HEK293 (cell line): Measurements from ENCODE around the gene LY6G6F.
A peak's percentile ranks its signal among the peaks of the same experiment; 100 is the strongest.

Source experiments
- BCL11A ChIP-seq: fragments of 450-650 bp; formaldehyde crosslinking; IDR thresholded peaks from 2 replicates; pipeline ENCODE4 v1.5.1; 2016; ENCODE audit warnings: low read depth, missing biosample characterization, missing genetic modification characterization
- EGR2 ChIP-seq: fragments of 450-650 bp; formaldehyde crosslinking; IDR thresholded peaks from 2 replicates; pipeline ENCODE4 v1.5.1; 2016; ENCODE audit warnings: low read depth, missing biosample characterization, missing genetic modification characterization
- HOXC10 ChIP-seq: sonication (generic); formaldehyde crosslinking; IDR thresholded peaks from 2 replicates; pipeline ENCODE4 v1.8.1; 2023; ENCODE audit warnings: mild to moderate bottlenecking, missing genetic modification reagents
- KLF1 ChIP-seq: fragments of 450-650 bp; formaldehyde crosslinking; IDR thresholded peaks from 2 replicates; pipeline ENCODE4 v1.5.1; 2016; ENCODE audit warnings: missing biosample characterization, missing genetic modification characterization
- KLF9 ChIP-seq: fragments of 450-650 bp; formaldehyde crosslinking; IDR thresholded peaks from 2 replicates; pipeline ENCODE4 v1.5.1; 2016; ENCODE audit warnings: missing biosample characterization, missing genetic modification characterization, low read depth
- OVOL3 ChIP-seq: fragments of 450-650 bp; formaldehyde crosslinking; IDR thresholded peaks from 2 replicates; pipeline ENCODE4 v1.5.1; 2016; ENCODE audit warnings: missing biosample characterization, missing genetic modification characterization
- REPIN1 ChIP-seq: fragments of 450-650 bp; formaldehyde crosslinking; IDR thresholded peaks from 2 replicates; pipeline ENCODE4 v1.5.1; 2017; ENCODE audit warnings: missing biosample characterization, missing genetic modification characterization, low read depth
- SP3 ChIP-seq: fragments of 450-650 bp; formaldehyde crosslinking; IDR thresholded peaks from 2 replicates; pipeline ENCODE4 v1.5.1; 2016; ENCODE audit warnings: missing biosample characterization, missing genetic modification characterization
- ZBTB20 ChIP-seq: fragments of 450-650 bp; formaldehyde crosslinking; IDR thresholded peaks from 2 replicates; pipeline ENCODE4 v1.5.1; 2016; ENCODE audit warnings: missing biosample characterization, missing genetic modification characterization
- ZBTB48 ChIP-seq: fragments of 450-650 bp; formaldehyde crosslinking; IDR thresholded peaks from 2 replicates; pipeline ENCODE4 v1.5.1; 2016; ENCODE audit warnings: missing biosample characterization, missing genetic modification characterization
- ZNF19 ChIP-seq: fragments of 450-650 bp; formaldehyde crosslinking; IDR thresholded peaks from 2 replicates; pipeline ENCODE4; 2016; ENCODE audit warnings: missing biosample characterization, missing genetic modification characterization, low read depth
- ZNF23 ChIP-seq: fragments of 450-650 bp; formaldehyde crosslinking; IDR thresholded peaks from 2 replicates; pipeline ENCODE4 v1.5.1; 2016; ENCODE audit warnings: missing biosample characterization, missing genetic modification characterization, borderline replicate concordance
- ZNF266 ChIP-seq: fragments of 450-650 bp; formaldehyde crosslinking; IDR thresholded peaks from 2 replicates; pipeline ENCODE4 v1.5.1; 2016; ENCODE audit warnings: missing biosample characterization, missing genetic modification characterization, low read depth
- ZNF292 ChIP-seq: fragments of 450-650 bp; formaldehyde crosslinking; IDR thresholded peaks from 2 replicates; pipeline ENCODE4 v1.5.1; 2016; ENCODE audit warnings: low read depth, missing biosample characterization, missing genetic modification characterization, borderline replicate concordance
- ZNF324 ChIP-seq: fragments of 450-650 bp; formaldehyde crosslinking; IDR thresholded peaks from 2 replicates; pipeline ENCODE4 v1.5.1; 2016; ENCODE audit warnings: missing biosample characterization, missing genetic modification characterization
- ZNF423 ChIP-seq: fragments of 450-650 bp; formaldehyde crosslinking; IDR thresholded peaks from 2 replicates; pipeline ENCODE4 v1.5.1; 2016; ENCODE audit warnings: missing biosample characterization, missing genetic modification characterization
- ZNF433 ChIP-seq: fragments of 450-650 bp; formaldehyde crosslinking; IDR thresholded peaks from 2 replicates; pipeline ENCODE4 v1.5.1; 2016; ENCODE audit warnings: missing biosample characterization, missing genetic modification characterization, low read depth
- ZNF549 ChIP-seq: fragments of 450-650 bp; IDR thresholded peaks from 2 replicates; pipeline ENCODE4 v1.5.1; 2018; ENCODE audit warnings: missing biosample characterization, missing genetic modification characterization, mild to moderate bottlenecking, inconsistent platforms, moderate library complexity
- ZNF621 ChIP-seq: fragments of 450-650 bp; formaldehyde crosslinking; IDR thresholded peaks from 2 replicates; pipeline ENCODE4 v1.5.1; 2017; ENCODE audit warnings: missing biosample characterization, missing genetic modification characterization
- ZSCAN30 ChIP-seq: fragments of 450-650 bp; IDR thresholded peaks from 2 replicates; pipeline ENCODE4 v1.5.1; 2018; ENCODE audit warnings: missing biosample characterization, mild to moderate bottlenecking, missing genetic modification characterization, moderate library complexity
- TF ChIP-seq, protein P1 (sequence below): fragments of 450-650 bp; formaldehyde crosslinking; IDR thresholded peaks from 2 replicates; pipeline ENCODE4 v1.5.1; 2016; ENCODE audit warnings: missing biosample characterization, missing genetic modification characterization
- TF ChIP-seq, protein P2 (sequence below): fragments of 450-650 bp; formaldehyde crosslinking; IDR thresholded peaks from 2 replicates; pipeline ENCODE4 v1.5.1; 2016; ENCODE audit warnings: missing biosample characterization, missing genetic modification characterization
- TF ChIP-seq, protein P3 (sequence below): fragments of 450-650 bp; formaldehyde crosslinking; IDR thresholded peaks from 2 replicates; pipeline ENCODE4 v1.5.1; 2017; ENCODE audit warnings: missing biosample characterization, missing genetic modification characterization
- TF ChIP-seq, protein P4 (sequence below): fragments of 450-650 bp; formaldehyde crosslinking; IDR thresholded peaks from 2 replicates; pipeline ENCODE4 v1.5.1; 2017; ENCODE audit warnings: missing biosample characterization, missing genetic modification characterization
- TF ChIP-seq, protein P5 (sequence below): fragments of 450-650 bp; formaldehyde crosslinking; IDR thresholded peaks from 2 replicates; pipeline ENCODE4 v1.5.1; 2016; ENCODE audit warnings: missing biosample characterization, missing genetic modification characterization
- TF ChIP-seq, protein P6 (sequence below): fragments of 450-650 bp; formaldehyde crosslinking; IDR thresholded peaks from 2 replicates; pipeline ENCODE4 v1.5.1; 2016; ENCODE audit warnings: missing biosample characterization, missing genetic modification characterization
- TF ChIP-seq, protein P7 (sequence below): fragments of 450-650 bp; formaldehyde crosslinking; IDR thresholded peaks from 2 replicates; pipeline ENCODE4 v1.5.1; 2017; ENCODE audit warnings: missing biosample characterization, missing genetic modification characterization

LY6G6F gene

DNA sequence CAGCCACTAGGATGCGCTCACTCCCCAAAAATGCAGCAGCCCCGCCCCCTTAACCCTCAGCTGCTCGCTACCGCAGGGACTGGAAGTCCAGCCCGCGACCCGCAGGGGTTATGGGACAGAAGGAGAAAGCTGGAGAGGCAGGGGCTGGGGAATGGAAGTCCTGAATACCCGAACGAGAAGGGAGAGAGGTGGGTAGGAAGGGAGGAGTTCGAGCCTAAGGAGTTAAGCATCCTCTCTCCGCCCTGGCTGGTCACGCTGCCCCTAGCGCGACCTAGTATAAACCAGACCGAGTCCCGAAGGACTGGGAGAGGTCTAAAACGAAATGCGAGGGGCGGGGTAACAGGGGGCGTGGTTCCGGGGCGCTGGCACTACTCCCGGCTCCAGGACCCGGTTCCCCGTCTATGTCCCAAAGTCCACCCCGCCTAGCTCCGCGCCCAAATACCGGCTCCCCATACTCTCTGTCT is 22.9 kb downstream of the LY6G6F start (continued):
- TF ChIP-seq, protein P1, sequence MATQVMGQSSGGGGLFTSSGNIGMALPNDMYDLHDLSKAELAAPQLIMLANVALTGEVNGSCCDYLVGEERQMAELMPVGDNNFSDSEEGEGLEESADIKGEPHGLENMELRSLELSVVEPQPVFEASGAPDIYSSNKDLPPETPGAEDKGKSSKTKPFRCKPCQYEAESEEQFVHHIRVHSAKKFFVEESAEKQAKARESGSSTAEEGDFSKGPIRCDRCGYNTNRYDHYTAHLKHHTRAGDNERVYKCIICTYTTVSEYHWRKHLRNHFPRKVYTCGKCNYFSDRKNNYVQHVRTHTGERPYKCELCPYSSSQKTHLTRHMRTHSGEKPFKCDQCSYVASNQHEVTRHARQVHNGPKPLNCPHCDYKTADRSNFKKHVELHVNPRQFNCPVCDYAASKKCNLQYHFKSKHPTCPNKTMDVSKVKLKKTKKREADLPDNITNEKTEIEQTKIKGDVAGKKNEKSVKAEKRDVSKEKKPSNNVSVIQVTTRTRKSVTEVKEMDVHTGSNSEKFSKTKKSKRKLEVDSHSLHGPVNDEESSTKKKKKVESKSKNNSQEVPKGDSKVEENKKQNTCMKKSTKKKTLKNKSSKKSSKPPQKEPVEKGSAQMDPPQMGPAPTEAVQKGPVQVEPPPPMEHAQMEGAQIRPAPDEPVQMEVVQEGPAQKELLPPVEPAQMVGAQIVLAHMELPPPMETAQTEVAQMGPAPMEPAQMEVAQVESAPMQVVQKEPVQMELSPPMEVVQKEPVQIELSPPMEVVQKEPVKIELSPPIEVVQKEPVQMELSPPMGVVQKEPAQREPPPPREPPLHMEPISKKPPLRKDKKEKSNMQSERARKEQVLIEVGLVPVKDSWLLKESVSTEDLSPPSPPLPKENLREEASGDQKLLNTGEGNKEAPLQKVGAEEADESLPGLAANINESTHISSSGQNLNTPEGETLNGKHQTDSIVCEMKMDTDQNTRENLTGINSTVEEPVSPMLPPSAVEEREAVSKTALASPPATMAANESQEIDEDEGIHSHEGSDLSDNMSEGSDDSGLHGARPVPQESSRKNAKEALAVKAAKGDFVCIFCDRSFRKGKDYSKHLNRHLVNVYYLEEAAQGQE (tag by site-specific recombination) = peak; percentile 38; the same call in 1 of the 2 replicates
- 0 out of 2 replicates have a peak, but pooled peaks have one; percentile 87 for TF ChIP-seq HOXC10 (CRISPR knock-in tag)
- no peak for TF ChIP-seq EGR2
- TF ChIP-seq KLF9 = peak; percentile 90
- no peak for TF ChIP-seq ZNF433 (tag by site-specific recombination)
- TF ChIP-seq ZNF549 = no peak
- TF ChIP-seq ZNF266 = no peak
- TF ChIP-seq ZNF423 = peak; percentile 29; the same call in 1 of the 2 replicates
- no peak for TF ChIP-seq ZNF621 (tag by site-specific recombination)
- TF ChIP-seq, protein P2, sequence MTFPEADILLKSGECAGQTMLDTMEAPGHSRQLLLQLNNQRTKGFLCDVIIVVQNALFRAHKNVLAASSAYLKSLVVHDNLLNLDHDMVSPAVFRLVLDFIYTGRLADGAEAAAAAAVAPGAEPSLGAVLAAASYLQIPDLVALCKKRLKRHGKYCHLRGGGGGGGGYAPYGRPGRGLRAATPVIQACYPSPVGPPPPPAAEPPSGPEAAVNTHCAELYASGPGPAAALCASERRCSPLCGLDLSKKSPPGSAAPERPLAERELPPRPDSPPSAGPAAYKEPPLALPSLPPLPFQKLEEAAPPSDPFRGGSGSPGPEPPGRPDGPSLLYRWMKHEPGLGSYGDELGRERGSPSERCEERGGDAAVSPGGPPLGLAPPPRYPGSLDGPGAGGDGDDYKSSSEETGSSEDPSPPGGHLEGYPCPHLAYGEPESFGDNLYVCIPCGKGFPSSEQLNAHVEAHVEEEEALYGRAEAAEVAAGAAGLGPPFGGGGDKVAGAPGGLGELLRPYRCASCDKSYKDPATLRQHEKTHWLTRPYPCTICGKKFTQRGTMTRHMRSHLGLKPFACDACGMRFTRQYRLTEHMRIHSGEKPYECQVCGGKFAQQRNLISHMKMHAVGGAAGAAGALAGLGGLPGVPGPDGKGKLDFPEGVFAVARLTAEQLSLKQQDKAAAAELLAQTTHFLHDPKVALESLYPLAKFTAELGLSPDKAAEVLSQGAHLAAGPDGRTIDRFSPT (tag by site-specific recombination) = no peak
- TF ChIP-seq, protein P3, sequence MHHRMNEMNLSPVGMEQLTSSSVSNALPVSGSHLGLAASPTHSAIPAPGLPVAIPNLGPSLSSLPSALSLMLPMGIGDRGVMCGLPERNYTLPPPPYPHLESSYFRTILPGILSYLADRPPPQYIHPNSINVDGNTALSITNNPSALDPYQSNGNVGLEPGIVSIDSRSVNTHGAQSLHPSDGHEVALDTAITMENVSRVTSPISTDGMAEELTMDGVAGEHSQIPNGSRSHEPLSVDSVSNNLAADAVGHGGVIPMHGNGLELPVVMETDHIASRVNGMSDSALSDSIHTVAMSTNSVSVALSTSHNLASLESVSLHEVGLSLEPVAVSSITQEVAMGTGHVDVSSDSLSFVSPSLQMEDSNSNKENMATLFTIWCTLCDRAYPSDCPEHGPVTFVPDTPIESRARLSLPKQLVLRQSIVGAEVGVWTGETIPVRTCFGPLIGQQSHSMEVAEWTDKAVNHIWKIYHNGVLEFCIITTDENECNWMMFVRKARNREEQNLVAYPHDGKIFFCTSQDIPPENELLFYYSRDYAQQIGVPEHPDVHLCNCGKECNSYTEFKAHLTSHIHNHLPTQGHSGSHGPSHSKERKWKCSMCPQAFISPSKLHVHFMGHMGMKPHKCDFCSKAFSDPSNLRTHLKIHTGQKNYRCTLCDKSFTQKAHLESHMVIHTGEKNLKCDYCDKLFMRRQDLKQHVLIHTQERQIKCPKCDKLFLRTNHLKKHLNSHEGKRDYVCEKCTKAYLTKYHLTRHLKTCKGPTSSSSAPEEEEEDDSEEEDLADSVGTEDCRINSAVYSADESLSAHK (tag by site-specific recombination) = no peak
- TF ChIP-seq KLF1 (tag by site-specific recombination) = peak; percentile 70; the same call in 1 of the 2 replicates
- no peak for TF ChIP-seq REPIN1
- TF ChIP-seq, protein P4, sequence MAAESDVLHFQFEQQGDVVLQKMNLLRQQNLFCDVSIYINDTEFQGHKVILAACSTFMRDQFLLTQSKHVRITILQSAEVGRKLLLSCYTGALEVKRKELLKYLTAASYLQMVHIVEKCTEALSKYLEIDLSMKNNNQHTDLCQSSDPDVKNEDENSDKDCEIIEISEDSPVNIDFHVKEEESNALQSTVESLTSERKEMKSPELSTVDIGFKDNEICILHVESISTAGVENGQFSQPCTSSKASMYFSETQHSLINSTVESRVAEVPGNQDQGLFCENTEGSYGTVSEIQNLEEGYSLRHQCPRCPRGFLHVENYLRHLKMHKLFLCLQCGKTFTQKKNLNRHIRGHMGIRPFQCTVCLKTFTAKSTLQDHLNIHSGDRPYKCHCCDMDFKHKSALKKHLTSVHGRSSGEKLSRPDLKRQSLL (tag by site-specific recombination) = peak; percentile 70; the same call in 1 of the 2 replicates
- peak; percentile 55; the same call in 1 of the 2 replicates for TF ChIP-seq ZNF324 (tag by site-specific recombination)
- peak; percentile 94 for TF ChIP-seq ZBTB48 (tag by site-specific recombination)
- TF ChIP-seq ZNF292 (tag by site-specific recombination) = no peak
- TF ChIP-seq BCL11A (tag by site-specific recombination) = peak; percentile 79
- TF ChIP-seq SP3 (tag by site-specific recombination) = peak; percentile 59
- TF ChIP-seq, protein P5, sequence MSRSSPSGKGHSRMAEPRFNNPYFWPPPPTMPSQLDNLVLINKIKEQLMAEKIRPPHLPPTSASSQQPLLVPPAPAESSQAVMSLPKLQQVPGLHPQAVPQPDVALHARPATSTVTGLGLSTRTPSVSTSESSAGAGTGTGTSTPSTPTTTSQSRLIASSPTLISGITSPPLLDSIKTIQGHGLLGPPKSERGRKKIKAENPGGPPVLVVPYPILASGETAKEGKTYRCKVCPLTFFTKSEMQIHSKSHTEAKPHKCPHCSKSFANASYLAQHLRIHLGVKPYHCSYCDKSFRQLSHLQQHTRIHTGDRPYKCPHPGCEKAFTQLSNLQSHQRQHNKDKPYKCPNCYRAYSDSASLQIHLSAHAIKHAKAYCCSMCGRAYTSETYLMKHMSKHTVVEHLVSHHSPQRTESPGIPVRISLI (tag by site-specific recombination) = no peak
- TF ChIP-seq, protein P6, sequence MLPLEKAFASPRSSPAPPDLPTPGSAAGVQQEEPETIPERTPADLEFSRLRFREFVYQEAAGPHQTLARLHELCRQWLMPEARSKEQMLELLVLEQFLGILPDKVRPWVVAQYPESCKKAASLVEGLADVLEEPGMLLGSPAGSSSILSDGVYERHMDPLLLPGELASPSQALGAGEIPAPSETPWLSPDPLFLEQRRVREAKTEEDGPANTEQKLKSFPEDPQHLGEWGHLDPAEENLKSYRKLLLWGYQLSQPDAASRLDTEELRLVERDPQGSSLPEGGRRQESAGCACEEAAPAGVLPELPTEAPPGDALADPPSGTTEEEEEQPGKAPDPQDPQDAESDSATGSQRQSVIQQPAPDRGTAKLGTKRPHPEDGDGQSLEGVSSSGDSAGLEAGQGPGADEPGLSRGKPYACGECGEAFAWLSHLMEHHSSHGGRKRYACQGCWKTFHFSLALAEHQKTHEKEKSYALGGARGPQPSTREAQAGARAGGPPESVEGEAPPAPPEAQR (tag by site-specific recombination) = no peak
- TF ChIP-seq ZSCAN30 (tag by site-specific recombination) = 0 out of 2 replicates have a peak, but pooled peaks have one; percentile 19
- TF ChIP-seq ZNF23 (tag by site-specific recombination) = no peak
- TF ChIP-seq ZNF19 (tag by site-specific recombination) = no peak
- TF ChIP-seq ZBTB20 (tag by site-specific recombination) = peak; percentile 90; the same call in 1 of the 2 replicates
- TF ChIP-seq OVOL3 = no peak
- TF ChIP-seq, protein P7, sequence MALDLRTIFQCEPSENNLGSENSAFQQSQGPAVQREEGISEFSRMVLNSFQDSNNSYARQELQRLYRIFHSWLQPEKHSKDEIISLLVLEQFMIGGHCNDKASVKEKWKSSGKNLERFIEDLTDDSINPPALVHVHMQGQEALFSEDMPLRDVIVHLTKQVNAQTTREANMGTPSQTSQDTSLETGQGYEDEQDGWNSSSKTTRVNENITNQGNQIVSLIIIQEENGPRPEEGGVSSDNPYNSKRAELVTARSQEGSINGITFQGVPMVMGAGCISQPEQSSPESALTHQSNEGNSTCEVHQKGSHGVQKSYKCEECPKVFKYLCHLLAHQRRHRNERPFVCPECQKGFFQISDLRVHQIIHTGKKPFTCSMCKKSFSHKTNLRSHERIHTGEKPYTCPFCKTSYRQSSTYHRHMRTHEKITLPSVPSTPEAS (tag by site-specific recombination) = no peak
